Suprapubic skin (tissue), 4 donors: ENCODE data around the gene TSPEAR. TPM values are rescaled to one million over a fixed set of nuclear protein-coding genes. Genes with fewer than 3 reads are reported as not detected.

Experiments used
- DNase-seq, 2 donors: peaks; one replicate each; pipeline ENCODE4 v3.0.0-alpha.2; 2019; ENCODE audit warnings: low spot score in 2 of 2
- H3K27ac ChIP-seq: fragments of 200-600 bp; sonication (generic); one replicate; pipeline ENCODE4 v1.5.1; 2019
- H3K27me3 ChIP-seq: fragments of 200-600 bp; sonication (generic); one replicate; pipeline ENCODE4 v1.5.1; 2019
- H3K36me3 ChIP-seq: fragments of 200-600 bp; sonication (generic); one replicate; pipeline ENCODE4 v1.5.1; 2019
- H3K4me1 ChIP-seq: fragments of 200-600 bp; sonication (generic); one replicate; pipeline ENCODE4 v1.5.1; 2019
- H3K4me3 ChIP-seq: fragments of 200-600 bp; sonication (generic); one replicate; pipeline ENCODE4 v1.5.1; 2019; ENCODE audit warnings: mild to moderate bottlenecking
- H3K9me3 ChIP-seq: fragments of 200-600 bp; sonication (generic); one replicate; pipeline ENCODE4 v1.5.1; 2019
- CTCF ChIP-seq, 2 donors: fragments of 200-600 bp in 1 of 2; fragments of 450-650 bp in 1 of 2; sonication (generic) in 1 of 2; IDR thresholded peaks; one replicate each; pipeline ENCODE4 v1.5.1; 2016 to 2019; ENCODE audit warnings: antibody characterized with exemption in 2 of 2, mild to moderate bottlenecking in 1 of 2, moderate library complexity in 1 of 2
- EP300 ChIP-seq: sonication (generic); formaldehyde crosslinking; IDR thresholded peaks from one replicate; pipeline ENCODE4 v1.6.1; 2017; ENCODE audit warnings: antibody characterized with exemption
- POLR2A ChIP-seq, 2 donors: fragments of 450-650 bp; IDR thresholded peaks; one replicate each; pipeline ENCODE4 v1.6.1; 2017; ENCODE audit warnings: antibody characterized with exemption in 2 of 2, mild to moderate bottlenecking in 2 of 2, moderate library complexity in 2 of 2
- POLR2AphosphoS5 ChIP-seq, 3 donors: sonication (generic); formaldehyde crosslinking; IDR thresholded peaks; one replicate each; pipeline ENCODE4 v1.6.1; 2017; ENCODE audit warnings: antibody characterized with exemption in 3 of 3
- WGBS: methylation state at CpG from one replicate; pipeline ENCODE4 v1.1.5; 2018; 5-methylcytosine and 5-hydroxymethylcytosine counted together
- total RNA-seq, 4 donors: library from RNA; depleted of rRNA; stranded (reverse); fragments of >200 nt; gene quantifications; one replicate each; pipeline ENCODE4 v1.1.0, GENCODE V29; 2016

TSPEAR gene
- total RNA-seq, 4 donors from 2014 or later: 0.21 to 0.59 (median 0.32) TPM; not detected in 1

DNA sequence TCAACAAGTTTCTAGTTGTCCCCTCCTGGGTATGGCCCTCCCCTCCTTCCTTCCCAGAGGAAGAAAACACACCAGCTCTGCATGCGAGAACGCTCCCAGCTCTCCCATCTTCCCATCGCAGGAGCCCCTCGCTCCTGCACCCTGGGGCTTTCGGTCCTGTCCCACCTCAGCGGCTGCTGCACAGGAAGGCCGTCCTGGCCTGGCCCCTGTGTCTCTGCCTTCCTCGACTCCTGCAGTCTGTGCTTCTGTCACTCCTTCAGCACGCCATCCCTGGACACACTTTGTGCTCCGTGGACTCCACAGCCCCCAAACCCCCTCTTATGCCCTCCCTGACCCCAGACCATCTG, 194.6 kb downstream of the TSPEAR start:
- DNase-seq: no peak
- Histone ChIP-seq H3K9me3 (no peaks in the 10 kb centered on the region), H3K27me3 (peaks cover 26% of the 10 kb centered on the region), H3K4me3 (no peak overlapping the region), H3K27ac (no peak overlapping the region), H3K36me3 (no peaks in the 10 kb centered on the region), H3K4me1 (no peaks in the 10 kb centered on the region)
- no peak for TF ChIP-seq EP300
- TF ChIP-seq CTCF (IDR thresholded peaks at IDR 0.05): no peak
- no peak for TF ChIP-seq POLR2AphosphoS5 (IDR thresholded peaks at IDR 0.05)
- TF ChIP-seq POLR2A (IDR thresholded peaks at IDR 0.05): no peak
- WGBS: 90% methylated on average over 10 of the region's 10 CpGs

- Histone ChIP-seq H3K27ac (no peak overlapping the region), H3K9me3 (no peaks in the 10 kb centered on the region), H3K36me3 (no peaks in the 10 kb centered on the region), H3K4me3 (no peak overlapping the region), H3K4me1 (no peaks in the 10 kb centered on the region), H3K27me3 (peaks cover 21% of the 10 kb centered on the region)
- TF ChIP-seq EP300 (no peak), POLR2AphosphoS5 (IDR thresholded peaks at IDR 0.05) (no peak), POLR2A (IDR thresholded peaks at IDR 0.05) (no peak), CTCF (IDR thresholded peaks at IDR 0.05) (no peak)
- no peak for DNase-seq
- WGBS: 85% methylated on average over 11 of the region's 13 CpGs
Measured at GRCh38 chr21:44516342-44516741, 195.0 kb downstream of the TSPEAR start.

DNA sequence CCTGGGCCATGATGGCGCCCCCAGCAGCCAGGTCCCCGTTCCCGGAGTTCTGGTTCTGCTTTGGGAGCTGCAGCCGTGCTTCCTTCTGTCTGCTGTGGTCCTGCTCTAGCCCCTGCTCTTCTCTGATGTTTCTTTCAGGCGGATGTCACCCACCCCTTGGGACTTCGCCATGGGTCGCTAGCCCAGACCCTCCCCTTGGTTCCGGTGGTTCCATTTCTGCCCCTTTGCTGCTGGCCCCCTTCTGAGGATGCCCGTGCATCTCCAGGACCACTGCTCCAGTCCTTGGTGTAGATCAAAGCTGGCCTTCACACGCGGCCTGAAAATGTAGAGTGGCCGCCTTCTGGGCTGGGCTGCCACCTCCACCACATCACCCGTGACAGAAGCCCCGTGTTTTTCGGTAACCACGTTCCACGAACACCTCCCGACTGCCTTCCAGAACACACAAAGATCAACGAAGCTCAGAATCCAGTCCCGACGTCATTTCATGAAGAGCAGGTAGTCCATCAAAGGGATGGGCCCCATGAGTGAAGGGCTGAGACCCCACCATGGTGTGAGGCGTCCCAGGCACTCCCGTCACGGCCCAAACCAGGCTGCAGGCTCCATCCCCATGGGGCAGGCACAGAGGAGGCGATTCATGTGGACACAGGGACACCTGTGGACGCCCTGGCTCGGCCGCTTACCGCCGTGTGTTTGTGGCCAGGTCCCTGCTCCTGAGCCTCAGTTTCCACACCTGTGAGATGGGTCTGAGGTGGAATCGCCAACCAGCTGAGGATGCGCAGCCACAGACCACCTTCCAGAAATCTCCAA, 195.8 kb downstream of the TSPEAR start:
- H3K27me3 ChIP-seq: peaks cover 21% of the 10 kb centered on the region
- no peak for TF ChIP-seq POLR2A (IDR thresholded peaks at IDR 0.05)
- no peak for DNase-seq
- no peak overlapping the region for H3K4me3 ChIP-seq
- 81% methylated on average over 22 of the region's 32 CpGs for WGBS
- H3K27ac ChIP-seq: no peak overlapping the region
- H3K4me1 ChIP-seq: peaks cover 5% of the 10 kb centered on the region
- no peaks in the 10 kb centered on the region for H3K9me3 ChIP-seq
- H3K36me3 ChIP-seq: no peaks in the 10 kb centered on the region

DNA sequence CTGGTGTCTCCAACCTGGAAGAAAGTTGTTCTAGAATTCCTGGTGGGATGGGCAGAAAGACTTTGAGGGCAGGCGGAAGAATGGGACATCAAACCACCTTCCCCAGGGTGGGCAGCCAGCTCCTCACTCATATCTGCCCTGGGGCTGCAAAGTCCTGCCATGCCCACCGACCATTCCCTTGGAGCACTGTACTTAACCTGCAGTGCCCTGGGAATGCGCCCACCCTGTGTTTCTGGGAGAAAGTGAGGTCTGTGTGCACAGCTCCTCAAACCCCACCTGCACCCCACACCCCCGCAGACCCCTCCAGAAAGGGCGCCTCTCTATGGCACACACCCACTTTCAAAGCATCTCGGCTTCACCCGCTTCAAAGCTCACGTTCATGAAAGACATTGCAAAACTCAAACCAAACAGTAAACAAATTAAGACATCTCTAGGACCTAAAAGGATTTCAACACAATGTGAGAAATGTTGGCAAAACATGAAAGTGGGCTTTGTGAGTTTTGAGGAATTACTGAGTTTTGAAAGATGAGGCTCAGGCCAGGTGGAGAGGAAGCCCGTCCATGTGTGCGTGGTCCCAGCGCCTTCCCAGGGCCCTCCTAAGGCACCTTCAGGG, 196.5 kb downstream of the TSPEAR start:
- Histone ChIP-seq H3K4me3 (no peak overlapping the region), H3K36me3 (no peaks in the 10 kb centered on the region), H3K27me3 (peaks cover 25% of the 10 kb centered on the region), H3K4me1 (peaks cover 12% of the 10 kb centered on the region), H3K9me3 (no peaks in the 10 kb centered on the region), H3K27ac (no peak overlapping the region)
- TF ChIP-seq POLR2A (IDR thresholded peaks at IDR 0.05) (no peak), EP300 (no peak), POLR2AphosphoS5 (IDR thresholded peaks at IDR 0.05) (no peak), CTCF (IDR thresholded peaks at IDR 0.05) (no peak)
- no peak for DNase-seq
- 66% methylated on average over 11 of the region's 11 CpGs for WGBS

DNA sequence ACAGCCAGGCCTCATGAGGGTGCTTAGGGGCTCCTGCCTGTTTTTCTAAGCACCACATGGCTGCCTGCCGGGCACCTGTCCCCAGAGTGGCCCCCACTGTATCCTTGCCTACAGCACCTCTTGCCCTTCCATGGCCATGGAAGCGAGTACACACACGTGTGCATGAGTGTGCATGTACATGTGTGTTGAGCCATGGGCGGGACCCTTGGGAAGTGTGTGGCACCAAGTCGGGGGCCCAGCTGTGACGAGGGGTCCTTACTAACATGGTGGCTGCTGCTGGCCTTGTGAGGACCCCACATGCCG, 197.2 kb downstream of the TSPEAR start:
- Histone ChIP-seq H3K36me3 (no peaks in the 10 kb centered on the region), H3K27ac (no peak overlapping the region), H3K9me3 (no peaks in the 10 kb centered on the region), H3K4me3 (no peak overlapping the region), H3K4me1 (peaks cover 19% of the 10 kb centered on the region), H3K27me3 (peaks cover 26% of the 10 kb centered on the region)
- DNase-seq: no peak
- WGBS: 90% methylated on average over 6 of the region's 7 CpGs
- TF ChIP-seq POLR2A (IDR thresholded peaks at IDR 0.05) (no peak), EP300 (no peak), POLR2AphosphoS5 (IDR thresholded peaks at IDR 0.05) (no peak), CTCF (IDR thresholded peaks at IDR 0.05) (no peak)
